HL-60 (cell line): Measurements from ENCODE around the gene ZSWIM6.

Experiments used
- DNase-seq, 2 experiments: peaks; one replicate each; pipeline ENCODE4 v3.0.0-alpha.2; 2010 to 2020; ENCODE audit warnings: low read depth in 1 of 2, low spot score in 1 of 2
- H3K27ac ChIP-seq: fragments of 250-450 bp; sonication (Bioruptor Pico); replicated peaks from 2 replicates; pipeline ENCODE4 v1.5.1; 2020; ENCODE audit warnings: mild to moderate bottlenecking, moderate library complexity
- H3K27me3 ChIP-seq: fragments of 250-450 bp; sonication (Bioruptor Pico); 2 replicates; pipeline ENCODE4 v1.5.1; 2021; ENCODE audit warnings: mild to moderate bottlenecking, moderate library complexity; ENCODE audit not compliant: insufficient read depth, poor library complexity, severe bottlenecking
- H3K4me3 ChIP-seq: replicated peaks from 2 replicates; pipeline ENCODE4 v1.5.1; 2011; ENCODE audit warnings: mild to moderate bottlenecking, control low read depth, low read length; ENCODE audit not compliant: insufficient read depth
- CTCF ChIP-seq: IDR thresholded peaks from one replicate; pipeline ENCODE4 v1.5.1; 2011; ENCODE audit warnings: low read length, control low read depth, inconsistent platforms; ENCODE audit not compliant: insufficient read depth
- GABPA ChIP-seq: IDR thresholded peaks from 2 replicates; pipeline ENCODE4 v1.6.1; 2012; ENCODE audit warnings: low read depth
- POLR2AphosphoS5 ChIP-seq: IDR thresholded peaks from 2 replicates; pipeline ENCODE4 v1.6.1; 2012; ENCODE audit warnings: low read depth
- REST ChIP-seq: IDR thresholded peaks from 2 replicates; pipeline ENCODE4 v1.6.1; 2012; ENCODE audit warnings: low read depth; ENCODE audit not compliant: insufficient replicate concordance
- SPI1 ChIP-seq: IDR thresholded peaks from 2 replicates; pipeline ENCODE4 v1.6.1; 2012; ENCODE audit warnings: low read depth, mild to moderate bottlenecking, borderline replicate concordance

Gene ZSWIM6

GRCh38 chr5:61416420-61416819 lies 84.4 kb downstream of the ZSWIM6 start:
- H3K27ac ChIP-seq: no peak overlapping the region
- no peak overlapping the region for H3K4me3 ChIP-seq
- DNase-seq: no peak
- TF ChIP-seq POLR2AphosphoS5: no peak
- no peak for TF ChIP-seq CTCF
- no peak for TF ChIP-seq REST
- TF ChIP-seq SPI1: no peak
- TF ChIP-seq GABPA: no peak
- H3K27me3 ChIP-seq: no peaks in the 10 kb centered on the region

GRCh38 chr5:61417340-61417739 lies 85.3 kb downstream of the ZSWIM6 start:
- TF ChIP-seq GABPA: no peak
- no peak for TF ChIP-seq REST
- no peak for TF ChIP-seq SPI1
- TF ChIP-seq CTCF: no peak
- TF ChIP-seq POLR2AphosphoS5: no peak
- Histone ChIP-seq H3K4me3 (no peak overlapping the region), H3K27me3 (no peaks in the 10 kb centered on the region), H3K27ac (no peak overlapping the region)
- DNase-seq: no peak

GRCh38 chr5:61417851-61418250 lies 85.8 kb downstream of the ZSWIM6 start:
- TF ChIP-seq SPI1 (no peak), CTCF (no peak), POLR2AphosphoS5 (no peak), GABPA (no peak), REST (no peak)
- Histone ChIP-seq H3K27me3 (no peaks in the 10 kb centered on the region), H3K4me3 (no peak overlapping the region), H3K27ac (no peak overlapping the region)
- DNase-seq: no peak
